GM19463 (cell line): ENCODE results near the gene AGK.
"Not testable (repeated sequence)": the region's sequence is repeated elsewhere in the genome, so short reads cannot be mapped to it uniquely, and the experiment has no call there.

Source experiments
- ATAC-seq: cut with Tn5 transposase; IDR thresholded peaks from one replicate; pipeline ENCODE4 v1.9.1; 2021; ENCODE audit warnings: mild to moderate bottlenecking, moderate library complexity; ENCODE audit not compliant: unreplicated experiment

AGK gene

DNA sequence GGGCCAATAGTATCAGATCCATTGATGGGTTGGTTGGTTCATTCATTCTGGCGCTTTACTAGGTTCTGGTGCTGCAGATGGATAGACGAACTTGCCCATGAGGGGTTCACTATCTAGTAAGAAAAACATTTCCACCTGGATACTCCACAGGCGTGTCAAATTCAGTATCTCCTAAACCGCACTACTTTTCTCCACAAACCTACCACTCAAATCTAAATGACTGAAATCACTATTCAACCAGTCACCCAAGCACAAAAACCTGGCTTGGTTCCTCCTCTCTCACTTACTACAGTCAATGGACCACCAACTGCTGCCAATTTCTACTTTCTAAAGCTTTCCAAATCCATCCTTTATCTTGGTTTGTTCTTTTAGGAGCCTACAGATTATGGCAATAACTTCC, 572 bp downstream of the AGK start:
- no peak for ATAC-seq

DNA sequence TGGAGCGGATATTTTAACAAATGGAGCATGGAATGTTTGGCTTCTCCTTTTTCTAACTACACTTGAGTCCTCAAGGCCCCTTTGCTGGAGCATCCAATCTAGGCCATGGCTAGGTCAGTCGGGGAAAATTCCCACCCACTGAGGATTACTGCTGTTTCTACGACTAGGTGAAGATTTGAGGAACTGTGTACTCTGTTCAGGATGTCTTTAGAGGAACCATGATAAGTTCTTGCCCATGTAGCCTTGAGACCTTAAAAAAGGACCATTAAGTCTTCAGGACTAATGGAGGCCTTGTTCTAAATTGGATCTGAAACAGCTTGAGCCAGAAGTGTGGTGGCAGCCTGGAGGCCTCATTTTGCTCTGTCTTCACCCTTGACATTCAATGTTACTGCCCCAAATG, 6.2 kb downstream of the AGK start:
- ATAC-seq: no peak

DNA sequence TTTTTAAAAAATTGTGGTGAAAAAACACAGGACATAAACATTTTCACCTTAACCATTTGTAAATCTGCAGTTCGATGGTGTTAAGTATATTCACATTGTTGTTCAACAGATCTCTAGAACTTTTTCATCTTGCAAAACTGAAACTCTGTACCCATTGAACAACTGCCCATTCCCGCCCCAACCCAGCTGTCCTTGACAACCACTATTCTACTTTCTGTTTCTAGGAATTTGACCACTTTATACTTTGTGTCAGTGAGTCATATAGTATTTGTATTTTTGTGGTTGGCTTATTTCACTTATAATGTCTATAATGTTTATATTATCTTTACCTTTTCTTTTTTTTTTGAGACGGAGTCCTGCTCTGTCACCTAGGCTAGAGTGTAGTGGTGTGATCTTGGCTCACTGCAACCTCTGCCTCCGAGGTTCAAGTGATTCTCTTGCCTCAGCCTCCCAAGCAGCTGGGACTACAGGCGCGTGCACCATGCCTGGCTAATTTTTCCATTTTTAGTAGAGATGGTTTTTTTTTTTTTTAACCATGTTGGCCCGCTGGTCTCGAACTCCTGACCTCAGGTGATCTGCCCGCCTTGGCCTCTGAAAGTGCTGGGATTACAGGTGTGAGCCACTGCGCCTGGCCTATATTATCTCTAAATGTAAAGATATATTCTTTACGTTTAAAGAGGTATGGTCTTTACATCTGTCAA, 6.8 kb downstream of the AGK start:
- not testable (repeated sequence) for ATAC-seq

DNA sequence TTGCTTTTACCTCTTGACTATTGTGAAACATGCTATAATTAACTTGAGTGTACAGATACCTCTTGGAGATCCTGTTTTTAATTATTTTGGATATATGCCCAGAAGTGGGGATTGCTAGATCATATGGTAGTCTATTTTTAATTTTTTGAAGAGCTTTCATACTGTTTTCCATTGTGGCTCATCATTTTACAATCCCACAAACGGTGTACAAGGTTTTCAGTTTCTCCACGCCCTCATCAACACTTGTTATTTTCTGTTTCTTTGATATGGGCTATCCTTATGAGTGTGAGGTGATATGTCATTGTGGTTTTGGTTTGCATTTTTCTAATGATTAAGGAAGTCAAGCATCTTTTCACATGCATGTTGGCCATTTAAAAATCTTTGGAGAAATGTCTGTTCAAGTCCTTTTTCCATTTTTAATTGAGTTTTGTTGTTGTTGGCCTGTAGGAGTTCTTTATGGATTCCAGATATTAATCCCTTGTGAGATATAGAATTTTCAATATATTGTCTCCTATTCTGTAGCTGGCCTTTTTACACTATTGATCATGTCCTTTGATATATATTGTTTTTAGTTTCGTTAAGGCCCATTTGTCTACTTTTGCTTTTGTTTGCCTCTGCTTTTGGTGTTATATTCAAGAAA, 7.5 kb downstream of the AGK start:
- ATAC-seq: peak; percentile 59

DNA sequence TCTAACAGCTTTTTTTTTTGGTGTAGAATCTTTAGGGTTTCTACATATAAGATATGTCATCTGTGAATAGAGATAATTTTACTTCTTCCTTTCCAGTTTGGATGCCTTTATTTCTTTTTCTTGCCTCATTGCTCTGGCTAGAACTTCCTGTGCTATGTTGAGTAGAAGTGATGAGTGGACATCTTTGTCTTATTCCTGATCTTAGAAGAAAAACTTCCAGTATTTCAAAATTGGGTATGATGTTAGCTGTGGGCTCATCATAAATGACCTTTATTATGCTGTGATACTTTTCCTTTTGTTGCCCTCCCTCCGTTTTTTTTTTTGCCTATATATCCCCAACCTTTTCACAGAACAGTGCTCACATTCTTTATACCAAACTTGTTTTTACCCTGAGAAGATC, 8.8 kb downstream of the AGK start:
- no peak for ATAC-seq

DNA sequence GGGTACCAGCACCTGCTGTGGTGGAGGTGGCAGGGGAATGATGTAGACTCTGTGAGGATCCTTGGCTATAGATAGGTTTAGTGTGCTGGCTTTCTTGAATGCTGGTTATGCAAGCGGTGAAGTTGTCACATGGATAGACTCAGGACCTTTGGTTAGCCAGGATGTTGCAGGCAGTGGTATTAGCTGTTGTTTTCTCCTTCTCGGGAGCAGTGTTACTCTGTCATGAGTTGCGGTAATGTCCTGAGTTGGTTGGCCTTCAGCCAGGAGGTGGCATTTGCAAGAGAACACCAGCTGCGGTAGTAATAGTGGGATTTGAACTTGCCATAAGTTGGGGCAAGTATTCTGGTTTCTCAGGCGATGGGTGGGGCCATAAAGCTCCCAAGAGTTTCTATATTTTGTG, 10.8 kb downstream of the AGK start:
- ATAC-seq: no peak

DNA sequence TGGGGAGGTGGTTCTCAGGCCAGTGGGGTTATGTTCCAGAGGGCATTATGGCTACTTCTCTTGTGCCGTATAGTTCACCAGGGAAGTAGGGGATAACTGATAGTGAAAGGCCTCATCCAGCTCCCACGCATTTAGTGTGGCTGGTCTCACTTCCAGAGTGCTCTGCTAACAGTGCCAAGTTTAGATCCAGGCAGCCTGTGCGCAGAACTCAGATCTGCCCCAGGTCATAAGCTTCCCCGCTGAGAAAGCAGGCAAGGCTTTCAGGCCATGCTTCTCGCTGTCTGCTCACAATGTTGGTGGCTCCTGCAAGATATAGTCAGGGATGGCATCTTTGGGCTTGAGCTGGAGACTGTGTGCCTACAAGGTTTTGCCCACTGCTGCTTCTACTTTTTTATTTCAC, 11.3 kb downstream of the AGK start:
- ATAC-seq: no peak

DNA sequence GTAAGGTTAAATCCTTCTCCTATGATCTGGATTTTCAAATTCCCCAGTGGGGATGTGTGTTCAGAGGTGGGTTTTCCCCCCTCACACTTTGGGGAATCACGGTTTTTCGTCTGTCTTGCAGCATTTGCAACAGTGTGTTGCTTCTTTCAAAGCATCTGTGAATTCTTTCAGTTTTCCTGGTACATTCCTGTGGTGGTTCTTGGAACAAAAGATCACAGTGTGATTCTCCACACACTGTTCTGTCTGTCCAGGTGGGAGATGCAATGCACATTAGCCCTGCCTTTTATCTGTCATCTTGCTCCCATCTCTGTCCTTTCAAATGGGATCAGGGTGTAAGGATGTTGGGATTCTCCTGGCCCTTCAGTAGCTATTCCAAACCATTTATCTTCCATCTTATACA, 11.8 kb downstream of the AGK start:
- no peak for ATAC-seq

DNA sequence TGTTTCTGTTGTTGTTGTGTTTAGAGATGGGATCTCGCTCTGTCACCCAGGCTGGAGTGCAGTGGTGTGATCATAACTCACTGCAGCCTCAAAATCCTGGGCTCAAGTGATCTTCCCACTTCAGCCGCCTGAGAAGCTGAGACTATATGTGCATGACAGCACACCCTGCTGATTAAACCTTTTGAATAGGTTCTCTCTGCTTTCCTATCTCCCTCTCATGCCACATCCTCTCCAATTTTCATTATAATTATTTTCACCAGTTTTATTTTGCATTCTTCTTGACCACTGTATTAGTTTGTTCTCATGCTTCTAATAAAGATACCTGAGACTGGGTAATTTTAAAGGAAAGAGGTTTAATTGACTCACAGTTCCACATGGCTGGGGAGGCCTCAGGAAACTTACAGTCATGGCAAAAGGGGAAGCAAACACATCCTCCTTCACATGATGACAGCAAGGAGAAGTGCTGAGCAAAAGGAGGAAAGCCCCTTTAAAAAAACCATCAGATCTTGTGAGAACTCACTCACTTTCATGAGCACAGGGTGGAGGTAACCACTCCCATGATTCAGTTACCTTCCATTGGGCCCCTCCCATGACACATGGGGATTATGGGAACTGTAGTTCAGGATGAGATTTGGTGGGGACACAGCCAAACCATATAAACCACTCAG, 12.9 kb downstream of the AGK start:
- peak; percentile 73 for ATAC-seq

DNA sequence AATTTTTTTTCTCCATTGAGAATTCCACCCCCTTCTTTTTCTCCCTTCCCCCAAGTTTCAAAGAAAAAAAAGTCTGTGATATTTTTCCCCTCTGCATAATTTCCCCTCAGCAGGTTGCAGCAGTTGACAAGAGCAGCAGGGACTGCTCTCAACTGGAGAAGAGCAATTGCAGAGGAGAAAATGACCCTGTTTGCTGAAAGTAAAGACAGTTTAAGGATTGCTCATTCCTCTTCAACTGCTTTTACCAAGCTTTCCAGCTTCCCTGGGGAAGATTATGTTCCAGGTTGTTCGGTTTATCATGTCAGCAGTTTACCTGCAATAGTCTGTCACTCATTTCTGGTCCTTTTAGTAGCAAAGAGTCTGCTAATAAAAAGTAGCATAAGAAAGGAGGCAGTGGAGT, 16.2 kb downstream of the AGK start:
- ATAC-seq: no peak

DNA sequence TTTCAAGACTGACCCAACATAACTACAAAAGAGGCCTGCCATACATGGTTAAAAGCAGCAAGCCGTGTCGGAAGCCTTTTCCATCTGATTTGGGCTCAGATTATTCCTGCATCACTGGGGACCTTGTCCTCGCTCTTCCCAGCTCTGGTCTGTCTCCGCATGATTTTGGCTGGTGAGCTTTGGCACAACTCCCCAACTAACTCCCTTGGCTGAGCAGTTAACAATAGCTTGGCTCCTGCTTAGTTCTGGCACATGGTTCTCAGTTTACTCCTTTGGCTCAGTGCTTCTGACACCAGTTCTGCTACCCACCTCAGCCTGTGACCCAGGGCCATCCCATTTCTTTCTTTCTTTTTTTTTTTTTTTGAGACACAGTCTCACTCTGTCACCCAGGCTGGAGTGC, 17.0 kb downstream of the AGK start:
- no peak for ATAC-seq

DNA sequence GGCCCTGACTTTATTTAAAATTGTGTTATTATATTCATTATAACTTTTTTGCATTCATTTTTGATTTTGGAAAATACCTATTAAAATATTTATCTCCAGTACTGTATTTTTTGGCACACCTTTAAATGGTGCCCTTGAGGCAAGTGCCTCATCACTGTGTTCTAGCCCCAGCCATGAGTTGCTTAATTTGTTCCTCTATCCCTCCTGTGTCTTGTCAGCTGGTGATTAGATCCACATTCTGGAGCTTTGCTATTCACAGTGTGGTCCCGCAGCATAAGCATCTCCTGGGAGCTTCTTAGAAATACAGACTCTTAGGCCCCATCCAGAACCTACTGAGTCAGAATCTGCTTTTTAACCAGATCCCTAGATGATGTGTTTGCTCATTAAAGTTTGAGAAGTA, 19.8 kb downstream of the AGK start:
- no peak for ATAC-seq

DNA sequence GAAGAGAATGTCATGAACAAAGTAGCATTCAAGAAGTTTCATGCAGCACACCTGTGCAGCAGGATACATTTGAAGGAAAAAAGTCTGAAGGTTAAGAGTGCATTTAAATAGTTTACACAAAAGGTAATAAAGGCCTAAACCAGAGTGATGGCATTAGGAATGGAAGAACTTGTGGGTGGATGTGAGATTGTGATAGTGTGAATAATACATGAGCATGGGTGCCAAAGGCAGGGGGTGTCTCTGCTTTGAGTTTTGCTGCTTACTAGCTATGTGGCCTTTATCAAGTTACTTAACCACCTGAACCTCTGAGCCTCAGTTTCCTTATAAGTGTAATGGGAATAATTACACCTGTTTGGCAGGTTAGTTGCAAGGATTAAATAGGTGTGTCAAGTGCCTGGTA, 21.0 kb downstream of the AGK start:
- no peak for ATAC-seq

DNA sequence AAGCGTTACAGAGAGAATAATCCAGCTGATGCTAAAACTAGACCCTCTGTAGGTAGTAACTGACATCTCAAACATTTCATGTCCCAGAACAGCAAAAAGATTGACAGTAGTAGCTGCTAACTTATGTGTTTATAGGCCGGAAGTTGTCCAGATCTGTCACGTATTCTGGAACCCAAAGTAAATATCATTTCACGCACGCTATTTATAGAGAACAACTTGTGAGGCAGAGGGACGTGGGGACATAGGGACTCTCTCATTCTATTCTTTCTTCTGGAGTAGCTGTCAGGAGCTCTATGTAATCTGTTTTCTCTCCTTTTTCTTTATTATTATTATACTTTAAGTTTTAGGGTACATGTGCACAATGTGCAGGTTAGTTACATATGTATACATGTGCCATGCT, 22.3 kb downstream of the AGK start:
- no peak for ATAC-seq

DNA sequence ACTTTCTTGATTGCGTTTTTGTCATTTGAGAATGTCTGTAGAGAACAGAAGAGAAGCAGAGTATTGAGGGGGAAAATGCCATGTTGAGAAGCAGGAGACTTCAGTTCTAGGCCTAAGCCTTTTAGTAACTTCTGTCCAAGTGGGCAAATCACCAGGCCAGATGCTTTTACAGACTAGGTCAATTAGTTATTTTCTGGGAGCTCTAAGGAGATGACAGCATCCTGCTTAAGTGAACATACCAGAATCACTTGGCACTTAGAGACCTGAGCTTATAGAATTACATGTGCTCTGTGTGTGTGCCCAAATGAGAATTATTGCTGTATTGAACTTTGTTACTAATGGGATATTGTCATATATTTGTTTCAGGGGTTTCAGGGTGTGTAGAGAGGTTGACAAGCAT, 24.0 kb downstream of the AGK start:
- ATAC-seq: no peak

DNA sequence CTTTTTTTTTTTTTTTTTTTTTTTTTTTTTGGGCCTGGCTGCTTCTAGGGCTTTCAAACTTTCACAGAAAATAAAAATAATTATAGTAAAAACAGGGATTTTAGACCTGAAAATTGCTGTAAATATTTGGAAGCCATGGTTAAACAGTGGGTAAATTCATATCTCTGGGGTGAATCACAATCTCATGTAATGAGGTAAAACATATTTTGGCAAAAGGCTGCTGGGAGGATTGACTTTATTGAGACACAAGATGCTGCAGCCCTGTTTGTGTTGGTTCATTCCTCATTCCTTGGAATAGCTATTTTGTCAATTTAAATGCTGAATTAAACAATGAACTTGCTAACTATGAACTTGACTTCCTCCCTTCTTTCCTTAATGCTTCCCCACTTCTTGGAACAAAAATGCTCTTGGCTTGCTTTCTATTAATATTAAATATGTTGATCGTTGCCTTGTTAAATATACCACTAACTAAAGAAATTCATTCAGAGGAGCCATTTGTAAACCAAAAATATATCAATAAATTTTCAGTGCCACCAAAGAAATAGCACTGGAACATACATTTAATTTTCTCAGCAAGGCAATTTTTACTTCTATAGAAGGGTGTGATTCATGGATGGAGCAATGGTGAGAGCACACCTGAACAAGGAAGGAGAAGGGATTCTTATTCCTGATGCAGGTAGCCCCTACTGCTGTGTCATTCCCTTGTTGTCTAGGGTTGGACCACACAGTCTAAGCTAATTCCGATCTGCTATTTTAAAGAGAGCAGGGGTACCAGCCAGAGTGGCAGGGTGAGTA, 24.6 kb downstream of the AGK start:
- ATAC-seq: no peak

DNA sequence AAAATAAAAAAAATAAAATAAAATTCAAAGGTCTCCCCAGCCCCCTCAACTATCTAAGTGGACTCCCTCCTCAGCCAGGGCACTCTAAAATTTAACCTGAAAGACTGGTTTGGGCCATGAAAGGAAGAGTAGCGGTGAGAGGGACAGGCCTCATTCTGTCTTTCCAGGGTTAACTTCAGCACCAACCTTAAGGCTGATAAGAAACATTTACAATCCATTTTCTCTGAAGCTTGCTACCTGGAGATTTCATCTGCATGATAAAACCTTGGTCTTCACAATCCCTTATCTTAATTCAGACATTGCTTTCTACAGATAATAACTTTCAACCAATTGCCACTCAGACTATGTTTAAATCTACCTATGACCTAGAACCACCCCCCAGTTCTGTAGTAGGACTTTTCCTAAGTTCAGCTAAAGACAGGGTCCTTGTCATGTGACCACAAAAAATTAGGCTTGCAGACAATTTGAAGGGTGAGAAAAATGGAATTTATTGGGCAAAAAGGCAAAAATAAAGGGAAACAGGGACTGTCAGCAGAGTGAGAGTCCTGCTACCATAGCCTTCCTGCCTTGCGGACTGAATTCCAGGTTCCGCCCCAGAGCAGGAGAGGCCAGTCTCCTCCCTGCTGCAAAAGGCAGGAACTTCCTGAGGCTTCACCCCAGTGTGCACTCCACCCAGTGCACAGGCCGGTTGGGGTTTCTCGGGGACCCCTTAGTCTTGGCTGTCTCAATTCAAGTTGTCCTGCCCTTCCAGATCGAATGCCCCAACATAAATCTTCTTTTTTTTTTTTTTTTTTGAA, 26.0 kb downstream of the AGK start:
- no peak for ATAC-seq

DNA sequence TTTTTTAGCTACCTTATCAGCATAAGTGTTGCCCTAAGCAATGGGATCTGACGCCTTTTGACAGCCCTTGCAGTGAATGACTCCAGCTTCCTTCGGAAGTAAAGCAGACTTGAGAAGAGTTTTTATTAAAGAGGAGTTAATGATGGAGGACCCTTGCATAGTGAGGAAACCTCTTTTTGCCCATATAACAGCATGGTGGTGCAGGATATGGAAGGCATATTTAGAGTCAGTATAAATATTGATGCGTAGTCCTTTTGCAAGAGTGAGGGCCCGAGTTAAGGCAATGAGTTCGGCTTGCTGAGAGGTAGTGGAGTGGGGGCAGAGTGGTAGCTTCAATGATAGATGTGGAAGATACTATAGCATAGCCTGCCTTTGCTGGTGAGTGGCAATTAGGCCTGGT, 28.7 kb downstream of the AGK start:
- ATAC-seq: not testable (repeated sequence)

DNA sequence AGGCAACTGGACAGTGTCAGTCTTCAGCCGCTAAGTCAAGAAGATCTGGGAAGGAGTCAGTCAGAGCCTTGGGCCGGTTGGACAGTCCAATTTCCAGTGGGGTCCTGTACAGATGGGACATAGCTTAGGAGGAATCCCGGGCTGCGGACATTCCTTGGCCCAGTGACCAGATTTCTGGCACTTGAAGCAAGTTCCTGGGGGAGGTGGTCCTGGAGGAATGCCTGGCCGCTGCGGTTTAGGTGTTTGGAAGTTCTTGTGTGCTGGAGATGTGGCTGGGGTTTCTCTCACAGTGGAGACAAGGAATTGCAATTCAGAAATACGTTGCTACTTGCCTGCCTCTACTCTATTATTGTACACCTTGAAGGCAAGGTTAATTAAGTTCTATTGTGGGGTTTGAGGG, 30.9 kb downstream of the AGK start:
- ATAC-seq: not testable (repeated sequence)

DNA sequence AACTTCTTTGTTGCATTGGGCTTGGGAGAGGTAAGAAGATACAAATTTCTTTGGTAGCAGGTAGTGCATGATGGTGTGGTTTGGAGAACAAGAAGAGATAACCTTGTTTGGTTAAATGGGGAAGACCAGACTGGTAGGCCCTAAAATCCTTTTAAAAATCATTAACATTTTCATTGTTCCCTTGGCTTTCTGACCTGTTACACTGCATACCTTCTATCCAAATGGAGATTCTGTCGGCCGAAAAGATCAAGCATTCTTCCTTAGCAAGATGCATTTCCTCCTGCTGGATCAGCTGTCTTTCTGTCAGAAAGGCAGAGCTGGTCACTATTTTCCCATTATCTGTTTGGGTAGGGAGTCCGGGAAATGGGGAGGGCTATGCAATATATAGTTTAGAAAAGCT, 33.7 kb downstream of the AGK start:
- no peak for ATAC-seq
